GM12878 (cell line): ENCODE results near the gene DLG2. TPM values are rescaled to one million over a fixed set of nuclear protein-coding genes. Genes with fewer than 3 reads are reported as not detected.
A peak's percentile ranks its signal among the peaks of the same experiment; 100 is the strongest.

Source experiments
- ATAC-seq: fragments of 200-7000 bp; cut with Tn5 transposase; 3 replicates; pipeline ENCODE4 v1.9.1; 2020; ENCODE audit warnings: mild to moderate bottlenecking, moderate library complexity
- BruUV-seq: library from RNA; stranded (reverse); fragments of 400-500 nt; replicated peaks from 2 replicates; lab custom pipeline; 2021; lab: Mats Ljungman, UMichigan
- CTCF ChIA-PET: fragments of 300-600 bp; sonication (Branson Sonifier 250); formaldehyde crosslinking; extraction: SDS; loops from one replicate; lab custom pipeline; 2021; ENCODE audit warnings: inconsistent platforms; lab: Yijun Ruan, JAX
- POLR2A ChIA-PET: fragments of 350-600 bp; formaldehyde crosslinking; extraction: SDS; loops from one replicate; lab custom pipeline; 2021; ENCODE audit warnings: inconsistent platforms; lab: Charles Lee
- RAD21 ChIA-PET: fragments of 300-600 bp; sonication (Branson Sonifier 250); formaldehyde crosslinking; loops from one replicate; lab custom pipeline; 2023; ENCODE audit warnings: antibody characterized with exemption; ENCODE audit not compliant: unreplicated experiment; lab: Charles Lee
- SMC1A ChIA-PET: fragments of 300-600 bp; sonication (Branson Sonifier 250); formaldehyde crosslinking; loops from one replicate; lab custom pipeline; 2023; ENCODE audit not compliant: unreplicated experiment, uncharacterized antibody; lab: Charles Lee
- DNase-seq: peaks from one replicate; pipeline ENCODE4 v3.0.0-alpha.2; 2011; ENCODE audit warnings: low read depth, low spot score
- FAIRE-seq: peaks from 3 replicates; lab custom pipeline; 2011; peaks lifted over from hg19 to GRCh38; lab: Jason Lieb, UNC
- H2AFZ ChIP-seq: 2 replicates; pipeline ENCODE4 v1.6.0; 2011; ENCODE audit warnings: low read depth, low read length, control low read depth; ENCODE audit not compliant: control insufficient read depth
- H3K27ac ChIP-seq: 2 replicates; pipeline ENCODE4 v1.5.1; 2011; ENCODE audit warnings: control low read depth; ENCODE audit not compliant: control insufficient read depth, insufficient read depth
- H3K27me3 ChIP-seq, 2 experiments: replicated peaks in 1 of 2; 2 replicates each; pipeline versions ENCODE4 v1.6.0 to v1.6.1; 2011; ENCODE audit warnings: low read length in 1 of 2; ENCODE audit not compliant: control insufficient read depth in 2 of 2, insufficient read depth in 2 of 2
- H3K36me3 ChIP-seq, 2 experiments: 2 replicates each; pipeline ENCODE4 v1.5.1; 2011; ENCODE audit warnings: low read length in 1 of 2; ENCODE audit not compliant: control insufficient read depth in 2 of 2, insufficient read depth in 2 of 2
- H3K4me1 ChIP-seq: 2 replicates; pipeline ENCODE4 v1.6.1; 2011; ENCODE audit warnings: mild to moderate bottlenecking, low read length, moderate library complexity, mixed read lengths; ENCODE audit not compliant: control insufficient read depth, insufficient read depth
- H3K4me2 ChIP-seq: 2 replicates; pipeline ENCODE4 v1.6.0; 2011; ENCODE audit warnings: control low read depth; ENCODE audit not compliant: control insufficient read depth, insufficient read depth
- H3K4me3 ChIP-seq: fragments of 200-600 bp; sonication (generic); 2 replicates; pipeline ENCODE4 v1.5.1; 2016
- H3K79me2 ChIP-seq: 2 replicates; pipeline ENCODE4 v1.6.0; 2011; ENCODE audit warnings: low read length; ENCODE audit not compliant: control insufficient read depth, insufficient read depth
- H3K9ac ChIP-seq: 2 replicates; pipeline ENCODE4 v1.8.0; 2011; ENCODE audit warnings: low read length, control low read depth, mixed read lengths; ENCODE audit not compliant: control insufficient read depth, insufficient read depth
- H3K9me3 ChIP-seq: replicated peaks from 3 replicates; pipeline ENCODE4 v1.5.1; 2011; ENCODE audit warnings: mild to moderate bottlenecking, low read length; ENCODE audit not compliant: control insufficient read depth, insufficient read depth
- H4K20me1 ChIP-seq: 2 replicates; pipeline ENCODE4 v1.6.0; 2011; ENCODE audit not compliant: control insufficient read depth, insufficient read depth
- NR2C1 ChIP-seq: fragments of 450-650 bp; IDR thresholded peaks from 2 replicates; pipeline ENCODE4 v1.6.1; 2017; ENCODE audit warnings: antibody characterized with exemption, mild to moderate bottlenecking, moderate library complexity
- PAX5 ChIP-seq: IDR thresholded peaks from 2 replicates; pipeline ENCODE4 v1.6.1; 2011; ENCODE audit warnings: low read depth, low read length, borderline replicate concordance
- RAD21 ChIP-seq: IDR thresholded peaks from 2 replicates; pipeline ENCODE4 v1.6.1; 2011; ENCODE audit warnings: mild to moderate bottlenecking, low read depth, low read length, moderate library complexity; ENCODE audit not compliant: insufficient read depth
- ZBED1 ChIP-seq: IDR thresholded peaks from 2 replicates; pipeline ENCODE4 v1.6.1; 2016; ENCODE audit warnings: borderline replicate concordance
- ZBTB4 ChIP-seq: fragments of 450-650 bp; formaldehyde crosslinking; IDR thresholded peaks from 2 replicates; pipeline ENCODE4 v1.4.0; 2022; ENCODE audit warnings: mild to moderate bottlenecking, moderate library complexity
- WGBS: methylation state at CpG from one replicate; pipeline ENCODE4 v1.1.6; 2016; ENCODE audit warnings: low lambda C conversion rate; ENCODE audit not compliant: insufficient replicate concordance, insufficient coverage; ENCODE audit errors: missing lambda C conversion rate; 5-methylcytosine and 5-hydroxymethylcytosine counted together
- in situ Hi-C: fragments of 300-500 bp; cut with MboI; formaldehyde crosslinking; loops from 9 replicates; pipeline ENCODE4 v1.14.3; 2018; ENCODE audit warnings: mixed read lengths
- intact Hi-C: fragments of 100-400 bp; cut with micrococcal nuclease; formaldehyde crosslinking; loops from one replicate; pipeline ENCODE4 v1.14.2; 2022; ENCODE audit not compliant: unreplicated experiment
- polyA plus RNA-seq, 11 experiments: library from polyadenylated mRNA; depleted of rRNA in 4 of 11; unstranded in 6 of 11; stranded (reverse) in 5 of 11; fragments of >200 nt; fragmentation: Nextera tagmentation in 4 of 11; fragmentation: Illumina TruSeq in 1 of 11; extraction: Ambion mirVana in 4 of 11; extraction: Trizol in 1 of 11; gene quantifications; 1 replicate in 1 of 11; 2 replicates in 10 of 11; pipeline versions ENCODE4 v1.2.1 to v1.2.3, GENCODE V29; 2011 to 2016; ENCODE audit warnings: inconsistent platforms in 2 of 11, missing spikeins in 2 of 11, low read depth in 1 of 11
- total RNA-seq, 4 experiments: library from RNA; depleted of rRNA in 3 of 4; stranded (reverse); fragments of >200 nt in 3 of 4; fragmentation: Illumina TruSeq in 1 of 4; extraction: Trizol in 1 of 4; gene quantifications; 2 replicates each; pipeline versions ENCODE4 v1.2.1 to v1.2.3, GENCODE V29; 2013 to 2021

Gene DLG2
- total and polyA plus RNA-seq, 10 of the 15 experiments (the other 5 are each of a cell fraction or from before 2014, with no cell fraction given), result 0.09 to 0.98 (median 0.35) TPM

DNA sequence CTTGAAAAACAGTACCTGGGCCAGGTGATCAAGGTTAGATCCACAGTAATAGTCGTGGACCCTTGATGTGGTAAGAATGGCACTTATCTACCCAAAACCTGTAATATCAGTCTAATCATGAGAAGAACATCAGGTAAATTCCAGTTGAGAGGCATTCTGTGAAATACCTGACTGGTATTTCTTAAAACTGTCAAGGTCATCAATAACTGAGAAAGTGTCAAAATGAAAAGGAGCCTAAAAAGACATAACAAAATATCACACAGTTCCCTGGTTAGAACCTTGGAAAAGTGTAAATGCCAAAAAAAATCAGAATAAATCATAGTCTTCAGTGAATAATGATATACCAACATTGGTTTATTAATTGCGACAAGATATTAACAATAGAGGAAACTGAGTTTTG, 2185.5 kb downstream of the DLG2 start:
- H3K27ac ChIP-seq, result no peak overlapping the region
- in situ Hi-C loops (no loop called here), intact Hi-C loops (no loop called here)
- ChIA-PET CTCF (no interaction called here), POLR2A (no interaction called here), SMC1A (no interaction called here), RAD21 (no interaction called here)
- H3K9ac ChIP-seq, result no peak overlapping the region
- peaks cover 0 to 2% of the 10 kb centered on the region in 2 experiments; a peak in 2 of 4 replicates for H3K27me3 ChIP-seq
- H3K4me2 ChIP-seq, result no peak overlapping the region
- H3K4me3 ChIP-seq, result no peak overlapping the region
- no peaks in the 10 kb centered on the region for H3K36me3 ChIP-seq
- no peak overlapping the region for H2AFZ ChIP-seq
- no peak for FAIRE-seq
- no peaks in the 10 kb centered on the region for H4K20me1 ChIP-seq
- no peaks in the 10 kb centered on the region for H3K4me1 ChIP-seq
- H3K9me3 ChIP-seq, result no peaks in the 10 kb centered on the region
- TF ChIP-seq ZBTB4 (CRISPR knock-in tag) (no peak), ZBED1 (no peak)
- no peaks in the 10 kb centered on the region for H3K79me2 ChIP-seq
- no peak for ATAC-seq
- BruUV-seq, result no TSS peak
- 49% methylated on average over 2 of the region's 2 CpGs for WGBS
- DNase-seq, result no peak

DNA sequence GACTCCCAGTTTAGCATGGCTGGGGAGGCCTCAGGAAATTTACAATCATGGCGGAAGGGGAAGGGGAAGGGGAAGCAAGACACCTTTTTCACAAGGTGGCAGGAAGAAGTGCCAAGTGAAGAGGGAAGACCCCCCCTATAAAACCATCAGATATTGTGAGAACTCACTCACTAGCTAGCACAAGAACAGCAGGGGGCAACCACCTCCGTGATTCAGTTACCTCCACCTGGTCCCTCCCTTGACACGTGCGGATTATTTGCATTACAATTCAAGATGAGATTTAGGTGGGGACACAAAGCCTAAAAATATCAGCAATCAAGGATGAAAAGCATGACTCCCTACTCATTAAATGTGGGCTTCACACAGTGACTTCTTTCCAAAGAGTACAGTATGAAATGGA, 2186.0 kb downstream of the DLG2 start:
- no TSS peak for BruUV-seq
- Histone ChIP-seq H3K79me2 (no peaks in the 10 kb centered on the region), H2AFZ (no peak overlapping the region), H3K27me3 (peaks cover 0 to 2% of the 10 kb centered on the region in 2 experiments; a peak in 2 of 4 replicates), H3K9ac (no peak overlapping the region), H3K27ac (no peak overlapping the region), H3K4me2 (no peak overlapping the region), H4K20me1 (no peaks in the 10 kb centered on the region), H3K9me3 (no peaks in the 10 kb centered on the region), H3K4me3 (no peak overlapping the region), H3K4me1 (no peaks in the 10 kb centered on the region)
- CTCF ChIA-PET, result no interaction called here
- in situ Hi-C loops, result no loop called here
- FAIRE-seq (no peak), DNase-seq (no peak)
- 72% methylated on average over 3 of the region's 4 CpGs for WGBS
- intact Hi-C loops, result no loop called here
- RAD21 ChIA-PET, result no interaction called here
- SMC1A ChIA-PET, result no interaction called here
- TF ChIP-seq NR2C1, result no peak
- TF ChIP-seq RAD21, result 0 out of 2 replicates have a peak, but pooled peaks have one; percentile 3
- TF ChIP-seq PAX5, result no peak
- TF ChIP-seq, all 136 proteins: peak for 1
- no peak for ATAC-seq
- H3K36me3 ChIP-seq, result no peaks in the 10 kb centered on the region
- POLR2A ChIA-PET, result no interaction called here
